Measurements from ENCODE around the gene IGF2.
"Not testable (repeated sequence)": the region's sequence is repeated elsewhere in the genome, so short reads cannot be mapped to it uniquely, and the experiment has no call there.

IGF2 gene

GRCh38 chr11:2136209-2136951, 2.8 kb downstream of the IGF2 start:
- DNase-seq: no peak

- no peak for DNase-seq
These were observed 3.5 kb downstream of the IGF2 start for GRCh38 chr11:2135648-2136201.

- DNase-seq: no peak
These were observed 4.1 kb downstream of the IGF2 start for GRCh38 chr11:2135018-2135569.

- no peak for DNase-seq
These were observed 4.9 kb downstream of the IGF2 start for GRCh38 chr11:2134022-2135010.

- DNase-seq: no peak
These were observed 5.8 kb downstream of the IGF2 start for GRCh38 chr11:2133241-2134021.

- DNase-seq: no peak
These were observed 6.3 kb downstream of the IGF2 start for GRCh38 chr11:2132874-2133240.

- no peak for DNase-seq
These were observed 6.9 kb downstream of the IGF2 start for GRCh38 chr11:2132246-2132645.

- no peak for DNase-seq
These were observed 7.6 kb downstream of the IGF2 start for GRCh38 chr11:2131371-2132236.

GRCh38 chr11:2130881-2131352, 8.3 kb downstream of the IGF2 start:
- DNase-seq: no peak

GRCh38 chr11:2129699-2130366, 9.4 kb downstream of the IGF2 start:
- DNase-seq: no peak

- DNase-seq: no peak
These were observed 9.9 kb downstream of the IGF2 start for GRCh38 chr11:2129308-2129698.

GRCh38 chr11:2128511-2129307, 10.5 kb downstream of the IGF2 start:
- DNase-seq: no peak

- no peak for DNase-seq
These were observed 11.1 kb downstream of the IGF2 start for GRCh38 chr11:2128130-2128510.

- no peak for DNase-seq
These were observed 11.6 kb downstream of the IGF2 start for GRCh38 chr11:2127482-2128129.

GRCh38 chr11:2126520-2127085, 12.6 kb downstream of the IGF2 start:
- no peak for DNase-seq

- DNase-seq: not testable (repeated sequence)
These were observed 14.3 kb downstream of the IGF2 start for GRCh38 chr11:2124736-2125484.

GRCh38 chr11:2123628-2123960, 15.6 kb downstream of the IGF2 start:
- DNase-seq: no peak

GRCh38 chr11:2122907-2123627, 16.1 kb downstream of the IGF2 start:
- no peak for DNase-seq

Data from activated CD8-positive, alpha-beta memory T cell treated with anti-CD3 and anti-CD28 coated beads, Interleukin-2, amount 50 U/mL, for 48 hours (primary cell).